HG03196 (cell line): Measurements from ENCODE around the gene RPS6KL1.
A peak's percentile ranks its signal among the peaks of the same experiment; 100 is the strongest.

Source experiments
- ATAC-seq: cut with Tn5 transposase; IDR thresholded peaks from one replicate; pipeline ENCODE4 v1.9.1; 2021; ENCODE audit not compliant: unreplicated experiment

Gene RPS6KL1

DNA sequence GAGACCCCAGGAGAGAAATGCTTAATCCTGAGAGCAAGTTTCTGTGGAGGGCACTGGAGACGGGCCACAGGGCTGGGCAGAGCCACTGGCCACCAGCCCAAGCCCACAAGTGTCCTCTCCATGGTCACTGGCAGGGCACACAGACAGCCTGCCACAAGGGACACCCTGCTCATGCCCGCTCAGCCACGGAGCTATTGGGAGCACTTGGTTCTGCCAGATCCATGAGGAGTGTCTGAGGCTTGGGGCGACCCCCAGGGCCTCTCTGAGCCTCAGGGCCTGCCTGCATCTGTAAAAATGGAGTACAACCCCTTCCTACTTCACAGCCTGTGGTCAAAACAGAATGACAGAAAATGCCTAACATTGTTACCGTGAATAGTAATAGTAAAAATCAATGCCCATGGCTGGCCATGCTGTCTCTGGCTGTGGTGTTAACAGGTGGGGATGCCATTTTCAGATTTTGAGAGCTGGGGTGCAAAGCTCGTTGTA is 29.2 kb upstream of the RPS6KL1 start:
- no peak for ATAC-seq

GRCh38 chr14:74951443-74952179 is 28.6 kb upstream of the RPS6KL1 start:
- no peak for ATAC-seq

DNA sequence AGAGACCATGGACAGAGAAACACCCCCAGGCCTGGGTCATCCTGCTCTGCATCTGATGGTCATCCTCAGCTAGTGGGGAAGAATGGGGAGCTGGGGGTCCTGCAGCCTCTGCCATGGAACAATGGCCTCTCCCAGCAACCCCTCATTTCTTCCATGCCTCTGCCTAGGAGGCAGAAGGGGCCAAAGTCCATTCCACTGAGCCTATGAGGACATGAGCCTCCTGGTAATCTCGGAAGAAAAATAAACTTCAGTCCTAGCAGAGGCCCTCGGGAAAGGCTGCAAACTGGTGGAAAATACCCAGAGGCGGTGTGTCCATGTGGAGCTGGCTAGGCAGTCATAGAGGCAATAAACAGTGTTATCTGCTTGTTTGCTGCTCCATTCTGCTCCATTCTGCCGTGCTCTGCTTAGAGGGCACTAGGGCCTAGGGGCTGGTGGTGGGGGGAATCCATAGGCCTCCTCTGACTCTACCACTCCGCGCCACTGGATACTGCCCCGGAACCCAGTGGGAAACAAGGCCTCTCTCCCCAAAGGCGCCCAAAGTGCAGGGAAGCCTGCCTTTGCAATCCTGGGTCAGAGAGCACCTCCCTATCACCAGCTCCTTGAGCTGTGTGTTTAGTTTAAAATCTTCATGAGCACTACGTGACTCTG is 27.9 kb upstream of the RPS6KL1 start:
- no peak for ATAC-seq

DNA sequence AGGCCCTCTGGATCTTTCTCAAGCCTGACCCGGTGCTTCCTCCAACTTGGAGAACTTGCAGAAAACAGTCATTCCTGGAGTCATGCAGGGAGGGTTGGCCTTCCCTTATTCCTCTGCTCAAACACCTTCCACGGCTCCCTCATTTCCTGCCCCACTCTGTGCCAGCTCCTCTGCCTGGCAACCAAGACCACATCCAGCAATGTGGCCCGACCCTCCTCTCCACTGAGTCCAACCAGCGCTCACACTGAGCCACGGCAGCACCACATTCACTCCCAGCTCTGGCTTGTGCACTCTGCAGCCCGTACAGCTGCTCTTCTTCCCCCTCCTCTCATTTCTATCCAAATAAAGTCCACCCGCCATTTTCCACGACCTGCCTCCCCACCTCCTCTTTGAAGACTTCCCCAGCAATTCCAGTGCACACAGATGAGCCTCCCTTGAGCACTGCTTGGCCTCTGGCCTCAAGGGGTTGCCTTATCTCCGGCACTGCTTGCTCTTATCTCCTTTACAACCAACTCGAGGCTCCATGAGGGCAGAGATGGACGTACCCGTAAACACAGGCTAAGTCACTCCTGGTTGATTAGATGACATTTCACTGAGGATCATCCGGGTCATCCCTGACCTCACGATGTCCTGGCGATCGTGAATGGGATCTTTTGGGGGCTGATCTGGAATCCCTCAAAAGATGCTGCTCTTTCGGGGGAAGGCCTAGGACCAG is 27.0 kb upstream of the RPS6KL1 start:
- no peak for ATAC-seq

DNA sequence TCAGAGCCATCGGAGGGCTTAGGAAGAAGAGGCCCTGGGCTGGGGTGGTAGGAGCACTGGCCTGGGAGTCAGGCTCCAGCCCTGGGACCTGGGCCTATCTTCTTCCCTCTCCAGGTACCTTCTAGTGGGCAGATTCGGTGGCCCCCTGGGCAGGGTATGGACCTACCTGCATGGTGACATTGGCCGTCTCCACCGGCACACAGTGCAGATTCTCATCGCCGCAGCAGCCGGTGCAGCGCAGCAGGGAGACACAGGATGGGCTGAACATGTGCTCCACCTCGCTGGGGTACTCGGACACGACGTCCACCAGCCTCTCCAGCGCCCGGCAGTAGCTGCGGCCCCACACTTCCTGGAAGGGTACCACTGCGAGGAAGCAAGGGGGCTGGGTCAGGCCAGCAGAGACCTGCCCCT is 26.1 kb upstream of the RPS6KL1 start:
- ATAC-seq = no peak

DNA sequence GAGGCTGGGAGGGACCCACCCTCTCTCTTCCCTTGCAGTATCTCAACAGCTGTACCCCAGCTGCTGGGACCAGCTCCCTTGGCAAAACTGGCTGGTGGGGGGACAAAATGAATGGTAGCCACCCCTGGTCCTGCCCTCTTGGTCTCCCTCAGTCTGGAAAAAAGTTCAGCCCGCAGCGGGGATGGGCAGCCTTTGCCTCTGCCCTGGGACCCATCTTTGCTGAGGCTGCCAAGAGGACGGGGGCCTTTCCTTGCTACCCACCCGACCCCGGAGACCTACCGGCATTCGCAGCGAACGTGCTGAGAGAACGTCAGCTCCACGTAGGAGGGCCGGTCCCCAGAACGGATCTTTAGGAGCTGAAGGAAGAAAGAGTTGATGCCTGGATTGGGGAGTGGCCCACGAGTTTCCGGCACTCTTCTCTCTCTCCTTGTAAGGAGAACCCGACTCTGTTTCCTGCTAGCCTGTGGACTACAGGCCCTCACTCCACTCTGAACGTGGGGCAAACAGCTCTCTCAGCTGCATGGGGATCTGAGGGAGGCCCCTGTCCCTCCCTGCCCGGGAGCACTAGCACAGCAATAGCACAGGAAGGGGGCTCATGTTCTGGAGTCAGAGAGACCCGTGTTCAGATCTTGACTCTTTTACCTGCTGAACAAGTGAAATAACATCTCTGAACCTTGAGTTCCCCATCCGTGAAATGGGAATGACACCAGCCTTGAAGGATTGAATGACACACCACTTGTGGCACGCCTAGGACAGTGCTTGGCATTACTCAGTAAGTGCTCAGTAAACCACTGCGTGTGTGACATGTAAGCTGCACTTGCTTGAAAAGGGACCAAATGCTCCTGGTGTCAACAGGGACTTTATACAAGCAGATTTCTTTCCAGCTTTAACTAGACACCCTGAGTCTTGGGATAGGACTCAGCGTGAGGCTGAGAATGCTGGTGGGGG is 25.4 kb upstream of the RPS6KL1 start:
- no peak for ATAC-seq

DNA sequence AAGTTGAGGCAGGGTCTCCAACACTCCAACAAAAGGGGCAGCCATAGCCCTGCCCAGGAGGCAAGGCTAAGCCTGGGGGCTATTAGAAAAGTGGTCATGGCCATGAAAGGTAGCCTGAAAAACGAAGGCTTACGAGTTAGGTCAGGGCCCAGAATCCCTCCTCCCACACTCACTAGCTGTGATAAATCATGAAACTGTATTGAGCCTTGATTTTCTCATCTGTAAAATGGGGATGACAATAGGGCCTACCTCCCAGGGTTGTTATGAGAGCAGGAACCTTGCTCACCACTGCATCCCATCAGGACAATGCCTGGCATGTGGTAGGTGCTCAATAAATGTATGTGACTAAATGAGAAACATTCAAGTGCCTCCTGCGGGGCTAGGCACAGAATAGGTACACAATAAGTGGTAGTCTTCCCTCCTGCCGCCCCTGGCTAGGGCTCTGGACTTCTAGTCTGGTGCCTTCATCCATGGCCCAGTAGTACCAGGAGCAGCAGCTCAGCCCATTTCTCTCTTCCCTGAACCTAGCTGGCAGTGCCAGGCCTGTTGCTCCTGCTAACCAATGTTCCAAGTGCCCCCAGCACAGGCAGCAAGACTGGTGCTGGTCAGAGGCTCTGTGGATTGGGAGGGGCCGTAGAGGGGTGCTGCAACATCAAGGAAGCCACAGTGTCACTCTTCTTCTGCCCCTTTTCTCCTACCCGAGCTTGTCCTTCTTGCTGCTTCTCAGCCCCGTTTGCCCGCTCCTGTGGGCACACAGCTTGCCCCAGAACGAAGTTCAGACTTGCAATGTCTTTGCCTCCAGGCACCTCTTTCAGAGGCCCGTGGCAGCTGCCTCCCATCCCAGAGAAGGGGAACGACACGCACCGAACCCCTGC is 24.5 kb upstream of the RPS6KL1 start:
- ATAC-seq = no peak

- ATAC-seq = no peak
Observed at GRCh38 chr14:74946659-74947281, 23.7 kb upstream of the RPS6KL1 start.

- no peak for ATAC-seq
Observed at GRCh38 chr14:74945852-74946658, 23.0 kb upstream of the RPS6KL1 start.

DNA sequence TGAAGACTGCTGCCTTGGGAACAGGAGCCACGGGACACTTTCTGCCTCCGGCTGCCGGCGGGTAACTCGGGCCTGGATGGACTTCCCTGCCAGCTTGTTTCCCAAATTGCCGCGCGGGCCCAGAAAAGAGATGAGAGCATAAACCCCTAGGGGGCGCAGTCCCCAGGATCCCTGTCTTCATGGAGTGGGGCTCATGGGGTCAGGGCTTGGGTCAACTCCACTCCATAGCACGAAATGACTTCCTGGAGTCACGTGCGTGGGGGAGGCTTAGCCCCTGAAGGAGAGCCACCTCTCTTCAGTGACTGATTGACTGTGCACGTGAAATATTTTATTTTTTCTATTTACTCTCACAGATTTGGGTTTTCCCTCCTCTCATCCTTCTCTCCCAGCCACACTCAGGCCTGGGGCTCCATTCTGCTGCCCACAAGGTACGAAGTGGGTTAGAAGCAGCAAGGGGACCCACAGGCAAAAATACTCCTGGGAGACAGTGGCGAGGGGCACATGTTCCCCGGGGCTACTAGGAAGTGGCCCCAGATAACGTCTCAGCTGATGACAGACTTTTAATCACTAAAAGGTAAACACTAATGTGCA is 22.3 kb upstream of the RPS6KL1 start:
- ATAC-seq = no peak

DNA sequence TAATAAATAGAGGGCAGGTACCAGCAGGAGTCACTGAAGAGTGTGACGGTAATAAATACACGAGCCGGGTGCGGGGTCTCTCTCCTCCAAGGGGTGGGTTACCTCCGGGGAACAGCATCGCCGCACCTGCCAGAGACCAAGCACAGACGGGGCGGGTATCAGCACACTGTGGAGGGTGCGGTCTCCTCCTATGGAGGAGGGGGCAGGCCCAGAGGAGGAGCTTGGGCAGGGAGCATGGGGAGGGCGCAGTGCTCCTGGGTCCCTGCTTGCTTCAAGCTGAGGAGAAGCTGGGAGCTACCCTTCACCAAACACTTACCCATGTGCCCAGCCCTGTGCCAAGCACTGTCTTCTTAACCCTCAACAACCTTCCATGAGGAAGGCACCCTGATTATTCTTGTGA is 19.5 kb upstream of the RPS6KL1 start:
- no peak for ATAC-seq

DNA sequence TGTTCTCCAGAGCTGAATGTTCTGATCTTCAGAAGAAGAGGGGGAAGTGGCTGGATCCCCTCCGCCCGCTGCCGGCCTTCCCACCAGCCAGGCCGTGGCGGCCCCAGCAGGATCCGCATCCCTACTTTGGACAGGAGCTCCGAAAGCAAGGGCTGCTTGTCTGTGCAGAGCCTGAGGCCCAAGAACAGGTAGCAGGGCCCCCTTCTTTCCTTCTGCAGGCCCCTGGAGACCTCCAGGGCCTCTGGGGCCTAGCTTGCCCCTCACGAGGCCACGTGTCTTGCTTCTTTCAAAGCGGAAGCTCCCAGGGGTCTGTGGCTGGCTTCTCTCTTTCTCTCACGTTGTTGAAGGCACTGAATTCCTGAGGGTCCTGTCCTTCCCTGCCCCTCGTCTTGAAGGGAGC is 19.1 kb upstream of the RPS6KL1 start:
- ATAC-seq = no peak

DNA sequence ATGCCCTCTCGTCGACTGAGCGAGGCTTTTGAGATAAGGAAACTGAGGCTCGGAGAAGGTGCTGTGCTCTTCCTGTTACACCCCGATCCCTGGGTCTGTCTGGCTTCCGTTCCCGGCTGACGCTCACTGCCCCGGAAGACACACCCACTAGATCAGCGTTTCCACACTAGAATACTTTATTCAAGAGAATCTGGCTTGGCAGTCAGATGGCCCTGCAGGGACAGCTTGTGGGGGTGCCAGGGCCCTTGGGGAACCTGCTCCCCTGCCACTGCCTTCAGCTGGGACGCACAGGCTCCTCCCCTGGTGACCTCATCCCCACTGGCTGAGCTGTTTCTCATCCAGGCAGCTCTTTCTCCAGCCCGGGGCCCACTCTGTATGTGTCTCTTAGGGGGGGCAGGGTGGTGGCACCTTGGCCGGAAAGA is 18.6 kb upstream of the RPS6KL1 start:
- ATAC-seq = peak; percentile 40

DNA sequence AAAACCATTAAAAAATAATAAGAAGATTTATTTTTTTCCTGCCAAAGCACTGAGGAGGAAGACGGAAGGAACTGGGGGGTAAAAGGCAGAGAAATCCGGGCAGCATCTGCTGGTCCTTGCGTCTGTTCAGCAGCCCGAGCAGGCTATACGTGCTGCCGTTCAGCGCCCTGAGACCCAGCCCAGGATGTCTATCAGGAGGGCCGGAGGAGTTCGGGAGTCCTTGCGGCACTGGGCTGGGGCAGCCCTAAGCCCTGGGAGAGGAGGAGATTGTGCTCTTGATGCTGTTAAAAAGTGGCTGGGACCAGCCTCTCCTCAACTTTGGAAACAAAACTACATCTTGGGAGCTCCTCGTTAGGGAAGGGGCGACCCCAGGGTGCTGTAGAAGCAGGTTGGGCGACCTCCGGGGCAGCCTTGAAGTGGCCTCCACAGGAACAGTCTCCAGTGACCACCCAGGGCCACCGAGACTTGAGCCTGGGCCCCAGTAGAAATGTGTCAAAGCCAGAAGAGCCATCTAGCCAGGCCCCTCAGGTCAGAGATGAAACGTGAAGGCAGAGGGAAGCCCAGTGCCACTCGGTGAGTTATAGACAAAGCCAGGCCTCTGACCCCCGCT is 18.0 kb upstream of the RPS6KL1 start:
- ATAC-seq = no peak

DNA sequence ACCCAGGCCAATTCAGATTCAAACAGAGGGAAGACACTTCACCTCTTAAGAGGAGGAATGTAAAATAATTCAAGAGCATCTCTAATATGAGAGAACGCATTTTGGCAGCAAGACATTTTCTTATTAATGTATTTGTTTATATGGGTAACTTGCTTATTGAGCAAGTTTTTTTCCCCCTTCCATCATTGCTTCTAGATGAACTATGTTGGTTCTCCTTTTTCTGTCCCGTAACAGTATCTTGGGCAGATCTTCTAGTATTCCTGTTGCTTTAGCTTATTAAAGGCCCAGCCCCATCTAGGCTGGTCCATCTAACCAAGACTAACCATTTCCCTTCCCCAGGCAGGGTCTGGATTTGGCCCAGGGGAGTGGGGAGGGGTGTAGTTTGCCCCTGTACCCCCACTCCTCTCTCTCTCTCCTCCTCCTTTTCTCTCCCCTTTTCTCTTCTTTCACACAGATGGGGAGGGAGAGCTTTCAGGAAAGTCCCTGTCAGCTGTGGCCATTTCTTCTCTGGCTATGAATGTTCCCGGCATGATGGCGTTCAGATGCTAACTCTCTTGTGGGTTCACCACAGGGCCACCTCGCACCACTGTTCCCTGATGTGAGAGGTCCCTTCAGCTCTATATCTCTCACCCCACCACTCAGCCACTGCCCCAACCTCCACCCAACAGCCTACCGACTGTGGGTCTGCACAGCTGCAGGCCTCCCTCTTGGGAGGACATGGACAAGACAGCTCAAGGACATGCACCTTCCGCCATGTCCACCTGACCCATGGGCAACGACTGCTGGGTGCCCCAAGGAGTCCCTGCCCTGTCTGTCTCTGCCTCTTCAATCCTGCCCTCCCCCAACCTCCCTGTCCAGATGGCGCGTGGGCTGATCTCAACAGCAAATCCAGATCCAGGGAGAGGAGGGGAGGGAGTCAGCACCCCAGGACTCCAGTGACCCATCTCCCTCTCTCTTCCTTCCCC is 15.8 kb upstream of the RPS6KL1 start:
- ATAC-seq = no peak

DNA sequence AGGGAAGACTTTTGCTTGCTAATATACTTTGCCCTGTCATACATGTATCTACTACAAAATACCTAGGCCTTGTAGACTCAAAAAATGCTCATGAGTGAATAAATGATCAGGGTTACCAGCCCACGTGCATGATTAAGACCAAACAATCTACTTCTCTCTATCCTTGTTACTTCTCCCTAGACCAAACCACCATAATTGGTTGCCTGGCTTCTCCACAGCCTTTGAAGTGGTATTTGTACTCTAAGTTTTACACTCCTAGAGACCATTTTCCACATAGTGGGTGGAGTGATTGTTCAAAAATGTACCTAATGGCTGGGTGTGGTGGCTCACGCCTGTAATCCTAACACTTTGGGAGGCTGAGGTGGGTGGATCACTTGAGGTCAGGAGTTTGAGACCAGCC is 14.1 kb upstream of the RPS6KL1 start:
- no peak for ATAC-seq

- no peak for ATAC-seq
Observed at GRCh38 chr14:74936731-74937130, 13.7 kb upstream of the RPS6KL1 start.
